Measurements from ENCODE around the gene IL4.
A peak's percentile ranks its signal among the peaks of the same experiment; 100 is the strongest.
"Not testable (repeated sequence)": the region's sequence is repeated elsewhere in the genome, so short reads cannot be mapped to it uniquely, and the experiment has no call there.

IL4 gene

DNA sequence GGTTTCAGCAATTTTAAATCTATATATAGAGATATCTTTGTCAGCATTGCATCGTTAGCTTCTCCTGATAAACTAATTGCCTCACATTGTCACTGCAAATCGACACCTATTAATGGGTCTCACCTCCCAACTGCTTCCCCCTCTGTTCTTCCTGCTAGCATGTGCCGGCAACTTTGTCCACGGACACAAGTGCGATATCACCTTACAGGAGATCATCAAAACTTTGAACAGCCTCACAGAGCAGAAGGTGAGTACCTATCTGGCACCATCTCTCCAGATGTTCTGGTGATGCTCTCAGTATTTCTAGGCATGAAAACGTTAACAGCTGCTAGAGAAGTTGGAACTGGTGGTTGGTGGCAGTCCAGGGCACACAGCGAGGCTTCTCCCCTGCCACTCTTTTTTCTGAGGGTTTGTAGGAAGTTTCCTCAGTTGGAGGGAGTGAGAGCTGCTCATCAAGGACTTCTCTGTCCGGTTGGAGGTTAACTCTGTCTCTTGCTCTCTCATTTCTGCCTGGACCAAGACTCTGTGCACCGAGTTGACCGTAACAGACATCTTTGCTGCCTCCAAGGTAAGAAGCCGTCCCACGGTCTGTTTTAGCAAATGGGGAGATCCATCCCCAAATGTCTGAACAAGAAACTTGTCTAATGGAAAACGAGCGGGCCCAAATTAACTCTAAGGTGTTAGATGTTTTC, at the start of gene IL4:
Gene IL4 (plus strand): TSS at position 51 of the 692 bp plus-strand sequence. CDS start 62 bp downstream, at position 113.
- DNase-seq (ENCODE audit: low spot score), result no peak

- no peak for DNase-seq (ENCODE audit: low spot score)
Observed at GRCh38 chr5:132627470-132627869, 46.3 kb upstream of the IL4 start.

DNA sequence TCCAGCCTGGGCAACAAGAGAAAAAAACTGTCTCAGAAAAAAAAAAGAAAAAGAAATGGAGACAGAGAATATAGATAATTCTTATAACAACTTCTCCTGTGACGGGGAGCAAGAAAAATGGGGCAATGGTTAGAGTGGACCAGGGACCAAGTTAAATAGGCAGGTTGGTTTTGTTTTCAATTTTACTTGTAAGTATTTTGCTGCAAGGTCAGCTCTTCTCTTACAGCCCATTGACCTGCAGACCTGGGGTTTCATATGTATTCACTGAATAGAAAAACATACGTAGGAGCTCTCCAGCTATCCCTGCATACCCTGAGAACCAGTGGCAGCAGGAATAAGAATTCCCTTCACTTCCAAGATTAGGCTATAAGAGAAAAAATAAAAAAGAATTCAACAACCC, 45.0 kb upstream of the IL4 start:
- DNase-seq (ENCODE audit: low spot score), result no peak

- no peak for DNase-seq (ENCODE audit: low spot score)
Observed at GRCh38 chr5:132629230-132629944, 44.4 kb upstream of the IL4 start.

DNA sequence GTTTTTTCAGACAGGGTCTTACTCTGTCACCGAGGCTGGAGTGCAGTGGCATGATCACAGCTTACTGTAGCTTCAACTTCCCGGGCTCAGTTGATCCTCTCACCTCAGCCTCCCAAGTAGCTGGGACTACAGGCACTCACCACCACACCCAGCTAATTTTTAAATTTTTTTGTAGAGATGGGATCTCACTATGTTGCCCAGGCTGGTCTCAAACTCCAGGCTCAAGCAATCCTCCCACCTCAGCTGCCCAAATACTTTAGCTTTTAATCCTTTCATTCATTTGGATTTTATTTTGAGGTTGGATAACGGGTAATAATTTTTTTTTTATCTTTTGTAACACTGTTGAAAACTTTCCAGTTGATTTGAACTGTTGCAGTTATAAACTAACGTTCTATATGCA, 40.2 kb upstream of the IL4 start:
- DNase-seq (ENCODE audit: low spot score), result not testable (repeated sequence)

DNA sequence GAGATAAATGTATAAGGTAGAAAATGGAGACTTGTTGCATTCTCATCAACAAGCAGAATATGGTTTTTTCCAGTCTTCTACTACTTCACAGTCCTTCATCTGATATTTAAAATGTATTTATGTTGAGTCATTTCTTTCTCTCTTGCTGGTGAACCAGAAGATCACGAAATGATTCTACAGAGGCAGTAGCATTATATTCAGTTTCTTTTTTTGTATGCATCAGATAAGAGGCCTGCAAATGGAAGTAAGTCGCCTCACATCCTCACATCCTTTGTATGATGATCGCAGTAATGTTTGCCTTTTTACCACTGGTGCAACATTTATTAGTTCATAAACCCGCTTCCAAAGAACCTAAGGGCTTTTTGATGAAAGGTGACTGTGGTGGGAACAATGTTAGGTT, 37.9 kb upstream of the IL4 start:
- no peak for DNase-seq (ENCODE audit: low spot score)

GRCh38 chr5:132637241-132637640, 36.5 kb upstream of the IL4 start:
- no peak for DNase-seq (ENCODE audit: low spot score)

DNA sequence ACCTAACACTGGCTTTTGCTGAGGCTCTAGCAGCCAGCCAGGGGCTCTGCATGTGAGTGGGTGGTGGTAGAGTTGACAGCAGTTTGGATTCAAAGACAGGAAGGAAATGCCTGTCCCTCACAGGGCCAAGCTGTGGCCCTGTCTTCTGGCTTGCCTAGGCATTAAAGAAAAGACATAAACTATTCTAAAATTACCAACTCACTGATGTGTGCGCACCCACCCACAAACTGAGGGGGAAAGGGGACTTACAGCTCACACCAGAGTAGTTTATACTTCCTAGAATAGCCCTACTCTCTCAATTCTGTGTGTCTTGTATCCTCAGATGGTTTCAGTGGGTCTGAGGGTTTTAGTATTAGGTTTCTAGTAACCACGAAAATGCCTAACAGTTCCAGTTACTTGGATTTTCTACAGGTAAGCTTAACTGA, 34.1 kb upstream of the IL4 start:
- no peak for DNase-seq (ENCODE audit: low spot score)

DNA sequence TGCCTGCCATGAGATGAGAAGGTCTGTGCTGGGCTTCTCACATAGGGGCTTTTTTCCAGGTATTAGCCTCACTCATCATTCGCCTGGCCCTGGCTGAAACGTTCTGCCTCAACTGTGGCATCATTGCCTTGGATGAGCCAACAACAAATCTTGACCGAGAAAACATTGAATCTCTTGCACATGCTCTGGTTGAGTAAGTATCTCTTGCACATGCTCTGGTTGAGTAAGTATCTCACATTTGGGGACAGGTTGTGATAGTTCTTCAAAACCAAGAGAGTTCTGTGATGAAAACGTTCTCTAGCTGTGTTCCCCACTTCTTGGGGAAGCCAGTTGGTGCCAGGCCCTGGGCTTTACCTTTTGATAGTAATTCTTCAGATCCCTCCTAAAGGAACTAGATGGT, 33.2 kb upstream of the IL4 start:
- DNase-seq (ENCODE audit: low spot score), result no peak

GRCh38 chr5:132641241-132641723, 32.5 kb upstream of the IL4 start:
- no peak for DNase-seq (ENCODE audit: low spot score)

- no peak for DNase-seq (ENCODE audit: low spot score)
Observed at GRCh38 chr5:132641841-132642240, 31.9 kb upstream of the IL4 start.

GRCh38 chr5:132644177-132644576, 29.6 kb upstream of the IL4 start:
- DNase-seq (ENCODE audit: low spot score), result no peak

DNA sequence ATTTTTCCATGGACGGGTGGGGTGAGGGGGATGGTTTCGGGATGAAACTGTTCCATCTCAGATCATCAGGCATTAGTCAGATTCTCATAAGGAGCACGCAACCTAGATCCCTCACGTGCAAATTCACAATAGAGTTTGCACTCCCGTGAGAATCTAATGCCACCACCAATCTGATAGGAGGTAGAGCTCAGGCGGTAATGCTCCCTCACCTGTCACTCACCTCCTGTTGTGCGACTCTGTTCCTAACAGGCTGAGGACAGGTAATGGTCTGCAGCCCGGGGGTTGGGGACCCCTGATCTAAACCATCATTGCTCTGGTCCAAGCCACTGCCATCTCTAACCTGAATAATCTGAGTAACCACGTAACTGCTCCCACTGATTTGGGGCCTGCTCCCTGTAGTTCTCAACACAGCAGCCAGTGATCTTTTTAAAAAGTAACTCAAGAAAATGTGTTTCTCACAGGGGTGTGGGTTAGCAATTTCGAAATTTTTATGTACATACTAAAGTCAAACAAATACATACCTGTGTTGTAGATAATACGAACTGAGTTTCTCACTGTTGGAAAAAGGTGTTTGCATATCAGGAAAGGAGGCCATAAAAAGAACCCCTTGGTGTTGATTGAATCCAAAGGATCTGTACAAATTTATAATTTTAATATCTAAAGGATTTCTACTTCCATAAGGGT, 27.1 kb upstream of the IL4 start:
- DNase-seq (ENCODE audit: low spot score), result no peak

- DNase-seq (ENCODE audit: low spot score), result no peak
Observed at GRCh38 chr5:132647473-132647872, 26.3 kb upstream of the IL4 start.

GRCh38 chr5:132648355-132648754, 25.4 kb upstream of the IL4 start:
- DNase-seq (ENCODE audit: low spot score), result no peak

GRCh38 chr5:132651838-132652469, 21.8 kb upstream of the IL4 start:
- no peak for DNase-seq (ENCODE audit: low spot score)

DNA sequence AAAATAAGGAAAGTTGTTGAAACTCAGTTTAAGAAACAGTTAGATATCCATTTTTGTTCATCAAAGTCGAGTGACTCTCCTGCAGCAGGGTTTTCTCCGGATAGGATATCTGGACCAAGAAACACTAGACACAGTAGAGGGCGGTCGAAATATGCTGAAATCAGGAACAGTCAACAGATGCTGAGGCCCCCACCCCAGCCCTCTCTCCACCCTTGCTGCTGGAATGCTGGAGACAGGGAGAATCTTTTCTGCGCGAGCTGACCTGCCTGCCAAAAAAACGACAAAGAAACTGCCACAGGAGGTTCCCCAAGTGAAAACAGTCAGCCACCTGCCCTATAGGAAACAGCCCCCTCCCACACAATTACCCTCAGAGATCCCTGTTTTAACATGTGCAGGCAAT, 20.1 kb upstream of the IL4 start:
- DNase-seq (ENCODE audit: low spot score), result no peak

- DNase-seq (ENCODE audit: low spot score), result peak; percentile 67
Observed at GRCh38 chr5:132655821-132656773, 17.7 kb upstream of the IL4 start.

DNA sequence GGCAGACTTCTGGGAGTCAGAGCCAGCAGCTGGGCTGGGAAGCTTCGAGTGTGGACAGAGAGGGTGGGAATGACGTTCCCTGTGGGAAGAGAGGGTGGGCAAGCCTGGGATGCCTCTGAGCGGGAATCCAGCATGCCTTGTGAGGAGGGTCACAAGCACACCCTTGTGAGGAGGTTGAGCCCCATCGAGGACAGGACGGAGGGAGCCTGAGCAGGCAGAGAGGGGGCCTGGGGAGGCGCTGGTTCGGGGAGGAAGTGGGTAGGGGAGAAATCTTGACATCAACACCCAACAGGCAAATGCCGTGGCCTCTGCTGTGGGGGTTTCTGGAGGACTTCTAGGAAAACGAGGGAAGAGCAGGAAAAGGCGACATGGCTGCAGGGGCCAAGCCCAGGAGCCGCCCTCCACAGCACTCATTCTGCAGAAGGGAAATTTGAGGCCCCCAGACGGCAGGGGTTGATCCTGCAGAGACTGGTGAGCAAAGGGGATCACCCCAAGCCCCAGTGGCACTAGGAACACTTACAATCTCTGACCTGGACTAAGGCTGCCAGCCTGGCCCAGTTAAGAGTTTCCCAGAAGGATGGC, 16.9 kb upstream of the IL4 start:
- no peak for DNase-seq (ENCODE audit: low spot score)

- DNase-seq (ENCODE audit: low spot score), result no peak
Observed at GRCh38 chr5:132657676-132658380, 16.0 kb upstream of the IL4 start, which contains the start of gene IL13. Gene IL13, plus strand, starts transcription at chr5:132658173. Its CDS starts 14 bp downstream, at chr5:132658187.

Data from ecto neural progenitor cell (in vitro differentiated cells).